Loucy (cell line): ENCODE results near the gene DSC3.
"Not testable (repeated sequence)": the region's sequence is repeated elsewhere in the genome, so short reads cannot be mapped to it uniquely, and the experiment has no call there.

ENCODE experiments used
- H2AFZ ChIP-seq: fragments of 200-600 bp; sonication (generic); 2 replicates; pipeline ENCODE4 v1.6.0; 2016; ENCODE audit warnings: antibody characterized with exemption, mild to moderate bottlenecking, low read length, moderate library complexity
- H3F3A ChIP-seq: fragments of 200-600 bp; 2 replicates; pipeline ENCODE4 v1.6.0; 2016; ENCODE audit warnings: antibody characterized with exemption, low read depth, mild to moderate bottlenecking
- H3K27me3 ChIP-seq: fragments of 200-600 bp; sonication (generic); 2 replicates; pipeline ENCODE4 v1.6.1; 2014; ENCODE audit warnings: low read length, mild to moderate bottlenecking; ENCODE audit not compliant: insufficient read depth, poor library complexity, severe bottlenecking
- H3K36me3 ChIP-seq: fragments of 200-600 bp; sonication (generic); 2 replicates; pipeline ENCODE4 v1.6.1; 2016; ENCODE audit warnings: low read length; ENCODE audit not compliant: insufficient read depth
- H3K4me1 ChIP-seq: fragments of 200-600 bp; sonication (generic); 2 replicates; pipeline ENCODE4 v1.5.1; 2014; ENCODE audit warnings: low read length, mild to moderate bottlenecking; ENCODE audit not compliant: insufficient read depth, poor library complexity, severe bottlenecking
- H3K4me2 ChIP-seq: fragments of 200-600 bp; sonication (generic); 2 replicates; pipeline ENCODE4 v1.6.0; 2014; ENCODE audit warnings: antibody characterized with exemption, low read length, low read depth, mild to moderate bottlenecking; ENCODE audit not compliant: poor library complexity, severe bottlenecking
- H3K4me3 ChIP-seq: fragments of 200-600 bp; sonication (generic); 2 replicates; pipeline ENCODE4 v1.5.1; 2014; ENCODE audit warnings: low read length, mild to moderate bottlenecking, mixed read lengths; ENCODE audit not compliant: poor library complexity, severe bottlenecking
- H3K79me2 ChIP-seq: fragments of 200-600 bp; sonication (generic); 2 replicates; pipeline ENCODE4 v1.6.1; 2014; ENCODE audit warnings: low read length; ENCODE audit not compliant: insufficient read depth
- H3K9ac ChIP-seq: fragments of 200-600 bp; sonication (generic); 2 replicates; pipeline ENCODE4 v1.6.0; 2014; ENCODE audit warnings: mild to moderate bottlenecking, low read depth, low read length, moderate library complexity; ENCODE audit not compliant: poor library complexity, severe bottlenecking
- H3K9me2 ChIP-seq: fragments of 200-600 bp; sonication (generic); replicated peaks from 2 replicates; pipeline ENCODE4 v1.6.1; 2016; ENCODE audit warnings: low read depth, low read length, mixed read lengths
- H3K9me3 ChIP-seq: fragments of 200-600 bp; sonication (generic); 2 replicates; pipeline ENCODE4 v1.6.1; 2014; ENCODE audit warnings: mild to moderate bottlenecking, antibody characterized with exemption, low read length, low read depth; ENCODE audit not compliant: insufficient read depth
- H4K20me1 ChIP-seq: fragments of 200-600 bp; sonication (generic); 2 replicates; pipeline ENCODE4 v1.6.0; 2014; ENCODE audit warnings: antibody characterized with exemption, low read length, mild to moderate bottlenecking; ENCODE audit not compliant: insufficient read depth, poor library complexity, severe bottlenecking
- CTCF ChIP-seq: fragments of 200-600 bp; sonication (generic); conservative IDR thresholded peaks from 2 replicates; pipeline ENCODE4 v1.5.1; 2014; ENCODE audit warnings: mild to moderate bottlenecking, antibody characterized with exemption, low read length
- EZH2phosphoT487 ChIP-seq: fragments of 200-600 bp; IDR thresholded peaks from 2 replicates; pipeline ENCODE4 v1.6.1; 2018; ENCODE audit warnings: antibody characterized with exemption, mild to moderate bottlenecking, moderate library complexity, borderline replicate concordance

Gene DSC3

GRCh38 chr18:30982285-30982992 is 60.1 kb downstream of the DSC3 start:
- H3K9ac ChIP-seq = no peak overlapping the region
- H3K79me2 ChIP-seq = no peaks in the 10 kb centered on the region
- no peak overlapping the region for H3K4me3 ChIP-seq
- no peaks in the 10 kb centered on the region for H3K9me2 ChIP-seq
- H3K36me3 ChIP-seq = no peaks in the 10 kb centered on the region
- H3K4me1 ChIP-seq = no peaks in the 10 kb centered on the region
- H4K20me1 ChIP-seq = no peaks in the 10 kb centered on the region
- no peak overlapping the region for H2AFZ ChIP-seq
- H3K27me3 ChIP-seq = no peaks in the 10 kb centered on the region
- TF ChIP-seq CTCF = no peak
- no peak for TF ChIP-seq EZH2phosphoT487
- no peak overlapping the region for H3K4me2 ChIP-seq
- H3K9me3 ChIP-seq = no peaks in the 10 kb centered on the region
- H3F3A ChIP-seq = no peaks in the 10 kb centered on the region

- H2AFZ ChIP-seq, H3K4me3 ChIP-seq, H3K27me3 ChIP-seq, H4K20me1 ChIP-seq, H3K36me3 ChIP-seq, H3K4me1 ChIP-seq, H3K79me2 ChIP-seq, H3K9me3 ChIP-seq, H3F3A ChIP-seq, H3K9me2 ChIP-seq, H3K4me2 ChIP-seq, H3K9ac ChIP-seq: not testable (repeated sequence)
Measured at GRCh38 chr18:30978091-30978490, 64.5 kb downstream of the DSC3 start.

- H2AFZ ChIP-seq = no peak overlapping the region
- no peaks in the 10 kb centered on the region for H3F3A ChIP-seq
- no peaks in the 10 kb centered on the region for H3K79me2 ChIP-seq
- no peaks in the 10 kb centered on the region for H3K9me3 ChIP-seq
- H4K20me1 ChIP-seq = no peaks in the 10 kb centered on the region
- H3K4me3 ChIP-seq = no peak overlapping the region
- H3K9ac ChIP-seq = no peak overlapping the region
- peak; percentile 74 for TF ChIP-seq CTCF
- TF ChIP-seq EZH2phosphoT487 = no peak
- H3K9me2 ChIP-seq = no peaks in the 10 kb centered on the region
- no peaks in the 10 kb centered on the region for H3K36me3 ChIP-seq
- H3K27me3 ChIP-seq = no peaks in the 10 kb centered on the region
- H3K4me1 ChIP-seq = no peaks in the 10 kb centered on the region
- no peak overlapping the region for H3K4me2 ChIP-seq
Measured at GRCh38 chr18:30971338-30971956, 71.1 kb downstream of the DSC3 start.
